GM23338 (cell line): ENCODE measurements around the gene SLC2A8.

Experiments
- CREB1 ChIP-seq: fragments of 250-450 bp; sonication (Bioruptor Pico); IDR thresholded peaks from 2 replicates; pipeline ENCODE4 v1.5.0; 2020; ENCODE audit warnings: low read depth, mild to moderate bottlenecking, moderate library complexity
- EZH2 ChIP-seq: fragments of 200-600 bp; sonication (generic); IDR thresholded peaks from one replicate; pipeline ENCODE4 v1.8.0; 2017; ENCODE audit warnings: antibody characterized with exemption, mild to moderate bottlenecking, low read depth; ENCODE audit not compliant: unreplicated experiment
- EZH2phosphoT487 ChIP-seq: fragments of 200-600 bp; sonication (generic); IDR thresholded peaks from one replicate; pipeline ENCODE4 v1.8.1; 2018; ENCODE audit warnings: antibody characterized with exemption; ENCODE audit not compliant: unreplicated experiment
- POLR2AphosphoS5 ChIP-seq: IDR thresholded peaks from 2 replicates; pipeline ENCODE4 v1.6.1; 2016; ENCODE audit warnings: antibody characterized with exemption, low read depth
- ZNF114 ChIP-seq: fragments of 250-450 bp; sonication (Bioruptor Pico); IDR thresholded peaks from 2 replicates; pipeline ENCODE4 v1.5.0; 2020; ENCODE audit warnings: mild to moderate bottlenecking, moderate library complexity
- TF ChIP-seq, protein P1 (sequence below): IDR thresholded peaks from one replicate; pipeline ENCODE4 v1.6.1; 2018; ENCODE audit warnings: antibody characterized with exemption; ENCODE audit not compliant: unreplicated experiment
- TF ChIP-seq, protein P2 (sequence below), 2 experiments: fragments of 200-600 bp in 1 of 2; sonication (generic) in 1 of 2; conservative IDR thresholded peaks; 2 replicates each; pipeline versions ENCODE4 v1.5.1 to v1.6.1; 2016 to 2017; ENCODE audit warnings: antibody characterized with exemption in 2 of 2, low read depth in 2 of 2, mild to moderate bottlenecking in 2 of 2, moderate library complexity in 1 of 2
- TF ChIP-seq, protein P3 (sequence below): IDR thresholded peaks from 2 replicates; pipeline ENCODE4 v1.6.1; 2016; ENCODE audit warnings: antibody characterized with exemption
- TF ChIP-seq, protein P4 (sequence below): fragments of 250-450 bp; sonication (Bioruptor Pico); IDR thresholded peaks from 2 replicates; pipeline ENCODE4 v1.5.0; 2020; ENCODE audit warnings: mild to moderate bottlenecking, moderate library complexity

DNA sequence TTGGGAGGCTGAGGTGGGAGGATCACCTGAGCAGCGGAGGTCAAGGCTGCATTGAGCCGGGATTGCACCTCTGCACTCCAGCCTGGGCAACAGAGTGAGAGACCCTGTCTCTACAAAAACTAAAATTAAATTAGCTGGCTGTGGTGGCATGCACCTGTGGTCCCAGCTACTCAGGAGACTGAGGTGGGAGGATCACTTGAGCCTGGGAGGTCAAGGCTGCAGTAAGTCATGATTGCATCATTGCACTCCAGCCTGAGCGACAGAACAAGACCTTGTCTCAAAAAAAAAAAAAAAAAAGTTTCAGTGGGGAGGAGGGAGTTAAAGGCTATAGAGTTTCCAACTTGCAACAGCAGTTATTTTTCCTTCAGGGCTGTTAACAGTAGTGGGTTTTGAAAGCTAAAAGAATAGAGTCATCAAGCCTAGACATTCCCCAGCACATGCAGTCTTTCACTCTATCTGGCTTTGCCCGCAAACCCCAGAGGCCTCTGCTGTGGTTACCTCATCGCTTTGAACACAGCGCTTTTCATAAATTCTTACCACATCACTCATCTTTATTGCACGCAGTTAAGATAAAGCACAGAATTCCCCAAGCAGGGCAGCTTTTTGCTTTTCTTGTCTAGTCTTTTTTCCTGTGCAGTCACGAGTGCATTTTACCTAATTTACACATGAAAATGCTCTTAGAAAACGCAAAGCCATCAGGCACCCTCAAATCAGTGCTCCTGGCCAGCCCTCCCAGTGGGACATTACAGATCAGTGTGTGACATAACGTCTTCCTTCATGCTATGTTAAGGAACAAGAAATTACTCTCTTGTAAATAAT, 8.7 kb upstream of the SLC2A8 start:
- TF ChIP-seq, protein P1, sequence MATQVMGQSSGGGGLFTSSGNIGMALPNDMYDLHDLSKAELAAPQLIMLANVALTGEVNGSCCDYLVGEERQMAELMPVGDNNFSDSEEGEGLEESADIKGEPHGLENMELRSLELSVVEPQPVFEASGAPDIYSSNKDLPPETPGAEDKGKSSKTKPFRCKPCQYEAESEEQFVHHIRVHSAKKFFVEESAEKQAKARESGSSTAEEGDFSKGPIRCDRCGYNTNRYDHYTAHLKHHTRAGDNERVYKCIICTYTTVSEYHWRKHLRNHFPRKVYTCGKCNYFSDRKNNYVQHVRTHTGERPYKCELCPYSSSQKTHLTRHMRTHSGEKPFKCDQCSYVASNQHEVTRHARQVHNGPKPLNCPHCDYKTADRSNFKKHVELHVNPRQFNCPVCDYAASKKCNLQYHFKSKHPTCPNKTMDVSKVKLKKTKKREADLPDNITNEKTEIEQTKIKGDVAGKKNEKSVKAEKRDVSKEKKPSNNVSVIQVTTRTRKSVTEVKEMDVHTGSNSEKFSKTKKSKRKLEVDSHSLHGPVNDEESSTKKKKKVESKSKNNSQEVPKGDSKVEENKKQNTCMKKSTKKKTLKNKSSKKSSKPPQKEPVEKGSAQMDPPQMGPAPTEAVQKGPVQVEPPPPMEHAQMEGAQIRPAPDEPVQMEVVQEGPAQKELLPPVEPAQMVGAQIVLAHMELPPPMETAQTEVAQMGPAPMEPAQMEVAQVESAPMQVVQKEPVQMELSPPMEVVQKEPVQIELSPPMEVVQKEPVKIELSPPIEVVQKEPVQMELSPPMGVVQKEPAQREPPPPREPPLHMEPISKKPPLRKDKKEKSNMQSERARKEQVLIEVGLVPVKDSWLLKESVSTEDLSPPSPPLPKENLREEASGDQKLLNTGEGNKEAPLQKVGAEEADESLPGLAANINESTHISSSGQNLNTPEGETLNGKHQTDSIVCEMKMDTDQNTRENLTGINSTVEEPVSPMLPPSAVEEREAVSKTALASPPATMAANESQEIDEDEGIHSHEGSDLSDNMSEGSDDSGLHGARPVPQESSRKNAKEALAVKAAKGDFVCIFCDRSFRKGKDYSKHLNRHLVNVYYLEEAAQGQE = no peak
- TF ChIP-seq EZH2 (no peak), POLR2AphosphoS5 (no peak), CREB1 (CRISPR knock-in tag) (no peak), EZH2phosphoT487 (no peak), ZNF114 (no peak)
- TF ChIP-seq, protein P2, sequence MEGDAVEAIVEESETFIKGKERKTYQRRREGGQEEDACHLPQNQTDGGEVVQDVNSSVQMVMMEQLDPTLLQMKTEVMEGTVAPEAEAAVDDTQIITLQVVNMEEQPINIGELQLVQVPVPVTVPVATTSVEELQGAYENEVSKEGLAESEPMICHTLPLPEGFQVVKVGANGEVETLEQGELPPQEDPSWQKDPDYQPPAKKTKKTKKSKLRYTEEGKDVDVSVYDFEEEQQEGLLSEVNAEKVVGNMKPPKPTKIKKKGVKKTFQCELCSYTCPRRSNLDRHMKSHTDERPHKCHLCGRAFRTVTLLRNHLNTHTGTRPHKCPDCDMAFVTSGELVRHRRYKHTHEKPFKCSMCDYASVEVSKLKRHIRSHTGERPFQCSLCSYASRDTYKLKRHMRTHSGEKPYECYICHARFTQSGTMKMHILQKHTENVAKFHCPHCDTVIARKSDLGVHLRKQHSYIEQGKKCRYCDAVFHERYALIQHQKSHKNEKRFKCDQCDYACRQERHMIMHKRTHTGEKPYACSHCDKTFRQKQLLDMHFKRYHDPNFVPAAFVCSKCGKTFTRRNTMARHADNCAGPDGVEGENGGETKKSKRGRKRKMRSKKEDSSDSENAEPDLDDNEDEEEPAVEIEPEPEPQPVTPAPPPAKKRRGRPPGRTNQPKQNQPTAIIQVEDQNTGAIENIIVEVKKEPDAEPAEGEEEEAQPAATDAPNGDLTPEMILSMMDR (conservative IDR thresholded peaks at IDR 0.05; ENCODE audit: low read depth in 2 of 2) = no peak
- TF ChIP-seq, protein P3, sequence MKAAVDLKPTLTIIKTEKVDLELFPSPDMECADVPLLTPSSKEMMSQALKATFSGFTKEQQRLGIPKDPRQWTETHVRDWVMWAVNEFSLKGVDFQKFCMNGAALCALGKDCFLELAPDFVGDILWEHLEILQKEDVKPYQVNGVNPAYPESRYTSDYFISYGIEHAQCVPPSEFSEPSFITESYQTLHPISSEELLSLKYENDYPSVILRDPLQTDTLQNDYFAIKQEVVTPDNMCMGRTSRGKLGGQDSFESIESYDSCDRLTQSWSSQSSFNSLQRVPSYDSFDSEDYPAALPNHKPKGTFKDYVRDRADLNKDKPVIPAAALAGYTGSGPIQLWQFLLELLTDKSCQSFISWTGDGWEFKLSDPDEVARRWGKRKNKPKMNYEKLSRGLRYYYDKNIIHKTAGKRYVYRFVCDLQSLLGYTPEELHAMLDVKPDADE = no peak
- TF ChIP-seq, protein P4, sequence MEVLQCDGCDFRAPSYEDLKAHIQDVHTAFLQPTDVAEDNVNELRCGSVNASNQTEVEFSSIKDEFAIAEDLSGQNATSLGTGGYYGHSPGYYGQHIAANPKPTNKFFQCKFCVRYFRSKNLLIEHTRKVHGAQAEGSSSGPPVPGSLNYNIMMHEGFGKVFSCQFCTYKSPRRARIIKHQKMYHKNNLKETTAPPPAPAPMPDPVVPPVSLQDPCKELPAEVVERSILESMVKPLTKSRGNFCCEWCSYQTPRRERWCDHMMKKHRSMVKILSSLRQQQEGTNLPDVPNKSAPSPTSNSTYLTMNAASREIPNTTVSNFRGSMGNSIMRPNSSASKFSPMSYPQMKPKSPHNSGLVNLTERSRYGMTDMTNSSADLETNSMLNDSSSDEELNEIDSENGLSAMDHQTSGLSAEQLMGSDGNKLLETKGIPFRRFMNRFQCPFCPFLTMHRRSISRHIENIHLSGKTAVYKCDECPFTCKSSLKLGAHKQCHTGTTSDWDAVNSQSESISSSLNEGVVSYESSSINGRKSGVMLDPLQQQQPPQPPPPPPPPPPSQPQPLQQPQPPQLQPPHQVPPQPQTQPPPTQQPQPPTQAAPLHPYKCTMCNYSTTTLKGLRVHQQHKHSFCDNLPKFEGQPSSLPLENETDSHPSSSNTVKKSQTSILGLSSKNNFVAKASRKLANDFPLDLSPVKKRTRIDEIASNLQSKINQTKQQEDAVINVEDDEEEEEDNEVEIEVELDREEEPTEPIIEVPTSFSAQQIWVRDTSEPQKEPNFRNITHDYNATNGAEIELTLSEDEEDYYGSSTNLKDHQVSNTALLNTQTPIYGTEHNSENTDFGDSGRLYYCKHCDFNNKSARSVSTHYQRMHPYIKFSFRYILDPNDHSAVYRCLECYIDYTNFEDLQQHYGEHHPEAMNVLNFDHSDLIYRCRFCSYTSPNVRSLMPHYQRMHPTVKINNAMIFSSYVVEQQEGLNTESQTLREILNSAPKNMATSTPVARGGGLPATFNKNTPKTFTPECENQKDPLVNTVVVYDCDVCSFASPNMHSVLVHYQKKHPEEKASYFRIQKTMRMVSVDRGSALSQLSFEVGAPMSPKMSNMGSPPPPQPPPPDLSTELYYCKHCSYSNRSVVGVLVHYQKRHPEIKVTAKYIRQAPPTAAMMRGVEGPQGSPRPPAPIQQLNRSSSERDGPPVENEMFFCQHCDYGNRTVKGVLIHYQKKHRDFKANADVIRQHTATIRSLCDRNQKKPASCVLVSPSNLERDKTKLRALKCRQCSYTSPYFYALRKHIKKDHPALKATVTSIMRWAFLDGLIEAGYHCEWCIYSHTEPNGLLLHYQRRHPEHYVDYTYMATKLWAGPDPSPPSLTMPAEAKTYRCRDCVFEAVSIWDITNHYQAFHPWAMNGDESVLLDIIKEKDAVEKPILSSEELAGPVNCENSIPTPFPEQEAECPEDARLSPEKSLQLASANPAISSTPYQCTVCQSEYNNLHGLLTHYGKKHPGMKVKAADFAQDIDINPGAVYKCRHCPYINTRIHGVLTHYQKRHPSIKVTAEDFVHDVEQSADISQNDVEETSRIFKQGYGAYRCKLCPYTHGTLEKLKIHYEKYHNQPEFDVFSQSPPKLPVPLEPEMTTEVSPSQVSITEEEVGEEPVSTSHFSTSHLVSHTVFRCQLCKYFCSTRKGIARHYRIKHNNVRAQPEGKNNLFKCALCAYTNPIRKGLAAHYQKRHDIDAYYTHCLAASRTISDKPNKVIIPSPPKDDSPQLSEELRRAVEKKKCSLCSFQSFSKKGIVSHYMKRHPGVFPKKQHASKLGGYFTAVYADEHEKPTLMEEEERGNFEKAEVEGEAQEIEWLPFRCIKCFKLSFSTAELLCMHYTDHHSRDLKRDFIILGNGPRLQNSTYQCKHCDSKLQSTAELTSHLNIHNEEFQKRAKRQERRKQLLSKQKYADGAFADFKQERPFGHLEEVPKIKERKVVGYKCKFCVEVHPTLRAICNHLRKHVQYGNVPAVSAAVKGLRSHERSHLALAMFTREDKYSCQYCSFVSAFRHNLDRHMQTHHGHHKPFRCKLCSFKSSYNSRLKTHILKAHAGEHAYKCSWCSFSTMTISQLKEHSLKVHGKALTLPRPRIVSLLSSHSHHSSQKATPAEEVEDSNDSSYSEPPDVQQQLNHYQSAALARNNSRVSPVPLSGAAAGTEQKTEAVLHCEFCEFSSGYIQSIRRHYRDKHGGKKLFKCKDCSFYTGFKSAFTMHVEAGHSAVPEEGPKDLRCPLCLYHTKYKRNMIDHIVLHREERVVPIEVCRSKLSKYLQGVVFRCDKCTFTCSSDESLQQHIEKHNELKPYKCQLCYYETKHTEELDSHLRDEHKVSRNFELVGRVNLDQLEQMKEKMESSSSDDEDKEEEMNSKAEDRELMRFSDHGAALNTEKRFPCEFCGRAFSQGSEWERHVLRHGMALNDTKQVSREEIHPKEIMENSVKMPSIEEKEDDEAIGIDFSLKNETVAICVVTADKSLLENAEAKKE = no peak
